Suppressor macrophage (primary cell): ENCODE results near the gene SOHLH1.

Experiments used
- DNase-seq, 4 experiments: peaks; one replicate each; pipeline ENCODE4 v3.0.0-alpha.2; 2020 to 2022

The SOHLH1 gene

GRCh38 chr9:135728436-135729110 is 29.3 kb upstream of the SOHLH1 start:
- DNase-seq, result no peak

GRCh38 chr9:135727257-135727875 is 28.1 kb upstream of the SOHLH1 start:
- DNase-seq, result no peak

- no peak for DNase-seq
These were observed 27.0 kb upstream of the SOHLH1 start for GRCh38 chr9:135726138-135726853.

- DNase-seq, result no peak
These were observed 25.0 kb upstream of the SOHLH1 start for GRCh38 chr9:135724186-135724787.

- no peak for DNase-seq
These were observed 23.1 kb upstream of the SOHLH1 start for GRCh38 chr9:135722365-135722764.

GRCh38 chr9:135719472-135719871 is 20.2 kb upstream of the SOHLH1 start:
- DNase-seq, result no peak

- DNase-seq, result peak; percentile 44 to 76 (median 69)
These were observed 19.3 kb upstream of the SOHLH1 start for GRCh38 chr9:135718616-135719015.

GRCh38 chr9:135717410-135717809 is 18.1 kb upstream of the SOHLH1 start:
- no peak for DNase-seq

- no peak for DNase-seq
These were observed 16.8 kb upstream of the SOHLH1 start for GRCh38 chr9:135716045-135716444.

- DNase-seq, result no peak
These were observed 15.8 kb upstream of the SOHLH1 start for GRCh38 chr9:135715056-135715595.

- DNase-seq, result no peak
These were observed 15.2 kb upstream of the SOHLH1 start for GRCh38 chr9:135714242-135715055.

- DNase-seq, result no peak
These were observed 13.5 kb upstream of the SOHLH1 start for GRCh38 chr9:135712613-135713295.

- DNase-seq, result no peak
These were observed 12.6 kb upstream of the SOHLH1 start for GRCh38 chr9:135711881-135712280.

- DNase-seq, result no peak
These were observed 12.1 kb upstream of the SOHLH1 start for GRCh38 chr9:135711391-135711790.

GRCh38 chr9:135708164-135708563 is 8.9 kb upstream of the SOHLH1 start:
- no peak for DNase-seq

GRCh38 chr9:135707252-135708138 is 8.2 kb upstream of the SOHLH1 start:
- DNase-seq, result no peak

GRCh38 chr9:135706288-135706687 is 7.0 kb upstream of the SOHLH1 start:
- DNase-seq, result no peak

GRCh38 chr9:135705376-135705775 is 6.1 kb upstream of the SOHLH1 start:
- DNase-seq, result no peak

GRCh38 chr9:135704483-135704882 is 5.2 kb upstream of the SOHLH1 start:
- no peak for DNase-seq

- no peak for DNase-seq
These were observed 4.4 kb upstream of the SOHLH1 start for GRCh38 chr9:135703726-135704125.
